GM19099 (cell line): ENCODE measurements around the gene KDELR1.

ENCODE experiments used
- POLR2A ChIP-seq: IDR thresholded peaks from 3 replicates; pipeline ENCODE4 v1.6.1; 2011; ENCODE audit warnings: low read depth; ENCODE audit not compliant: insufficient read length; ENCODE audit errors: extremely low read depth

Gene KDELR1

GRCh38 chr19:48391100-48392005 is at the start of gene KDELR1:
TSS of gene KDELR1 (minus strand) at chr19:48391551. CDS start at chr19:48391358, 193 bp downstream.
- TF ChIP-seq POLR2A, result peak; percentile 61

- TF ChIP-seq POLR2A, result no peak
Measured at GRCh38 chr19:48436586-48436985, 45.2 kb upstream of the KDELR1 start.

GRCh38 chr19:48433337-48433736 is 42.0 kb upstream of the KDELR1 start:
- no peak for TF ChIP-seq POLR2A

- no peak for TF ChIP-seq POLR2A
Measured at GRCh38 chr19:48428670-48429069, 37.3 kb upstream of the KDELR1 start.

- TF ChIP-seq POLR2A, result no peak
Measured at GRCh38 chr19:48424694-48425219, 33.4 kb upstream of the KDELR1 start.

- no peak for TF ChIP-seq POLR2A
Measured at GRCh38 chr19:48421548-48421947, 30.2 kb upstream of the KDELR1 start.

- TF ChIP-seq POLR2A, result no peak
Measured at GRCh38 chr19:48419158-48419920, 28.0 kb upstream of the KDELR1 start.

- no peak for TF ChIP-seq POLR2A
Measured at GRCh38 chr19:48418317-48419064, 27.1 kb upstream of the KDELR1 start.

GRCh38 chr19:48417421-48417820 is 26.1 kb upstream of the KDELR1 start:
- no peak for TF ChIP-seq POLR2A

- TF ChIP-seq POLR2A, result no peak
Measured at GRCh38 chr19:48415806-48416221, 24.5 kb upstream of the KDELR1 start.

GRCh38 chr19:48415395-48415794 is 24.0 kb upstream of the KDELR1 start:
- TF ChIP-seq POLR2A, result no peak

GRCh38 chr19:48413879-48414587 is 22.7 kb upstream of the KDELR1 start:
- no peak for TF ChIP-seq POLR2A

- TF ChIP-seq POLR2A, result no peak
Measured at GRCh38 chr19:48405850-48406249, 14.5 kb upstream of the KDELR1 start.

- TF ChIP-seq POLR2A, result no peak
Measured at GRCh38 chr19:48405010-48405659, 13.8 kb upstream of the KDELR1 start.

GRCh38 chr19:48403606-48404005 is 12.3 kb upstream of the KDELR1 start:
- no peak for TF ChIP-seq POLR2A
